Astrocyte (in vitro differentiated cells and primary cell): ENCODE results near the gene PIGR. TPM values are rescaled to one million over a fixed set of nuclear protein-coding genes. Genes with fewer than 3 reads are reported as not detected.

Experiments
- DNase-seq: peaks from one replicate; pipeline ENCODE4 v3.0.0-alpha.2; 2010; ENCODE audit warnings: low read depth
- FAIRE-seq: peaks from 2 replicates; lab custom pipeline; 2011; peaks lifted over from hg19 to GRCh38; lab: Jason Lieb, UNC
- H2AFZ ChIP-seq: 2 replicates; pipeline ENCODE4 v1.6.0; 2012; ENCODE audit warnings: low read depth, low read length, inconsistent platforms
- H3K27ac ChIP-seq: 2 replicates; pipeline ENCODE4 v1.5.1; 2011; ENCODE audit warnings: low read depth, low read length, inconsistent platforms
- H3K27me3 ChIP-seq: 2 replicates; pipeline ENCODE4 v1.6.0; 2011; ENCODE audit warnings: low read length, inconsistent platforms; ENCODE audit not compliant: insufficient read depth
- H3K36me3 ChIP-seq: 2 replicates; pipeline ENCODE4 v1.5.1; 2011; ENCODE audit warnings: low read length, inconsistent platforms; ENCODE audit not compliant: insufficient read depth
- H3K4me1 ChIP-seq: 2 replicates; pipeline ENCODE4 v1.5.1; 2011; ENCODE audit warnings: low read length, inconsistent platforms; ENCODE audit not compliant: insufficient read depth
- H3K4me2 ChIP-seq: 2 replicates; pipeline ENCODE4 v1.6.0; 2012; ENCODE audit warnings: low read length, inconsistent platforms
- H3K4me3 ChIP-seq: 2 replicates; pipeline ENCODE4 v1.5.1; 2011; ENCODE audit warnings: low read depth, mild to moderate bottlenecking, low read length, inconsistent platforms; ENCODE audit not compliant: insufficient read depth
- H3K79me2 ChIP-seq: 2 replicates; pipeline ENCODE4 v1.6.0; 2012; ENCODE audit warnings: mild to moderate bottlenecking, low read length, inconsistent platforms; ENCODE audit not compliant: insufficient read depth
- H3K9ac ChIP-seq: 2 replicates; pipeline ENCODE4 v1.6.0; 2012; ENCODE audit warnings: mild to moderate bottlenecking, low read length, inconsistent platforms
- H3K9me3 ChIP-seq: 2 replicates; pipeline ENCODE4 v1.5.1; 2012; ENCODE audit warnings: low read depth, mild to moderate bottlenecking, low read length, inconsistent platforms; ENCODE audit not compliant: insufficient read depth
- H4K20me1 ChIP-seq: 2 replicates; pipeline ENCODE4 v1.6.0; 2012; ENCODE audit warnings: low read length, inconsistent platforms; ENCODE audit not compliant: insufficient read depth
- H3K27ac Mint-ChIP-seq: one replicate; pipeline ENCODE4 v1.8.0; 2021; ENCODE audit warnings: mild to moderate bottlenecking, mixed read lengths; ENCODE audit not compliant: unreplicated experiment
- H3K27me3 Mint-ChIP-seq: one replicate; pipeline ENCODE4 v1.8.0; 2021; ENCODE audit warnings: low read depth, mixed read lengths; ENCODE audit not compliant: unreplicated experiment
- H3K36me3 Mint-ChIP-seq: one replicate; pipeline ENCODE4 v1.8.0; 2021; ENCODE audit warnings: low read depth, mixed read lengths; ENCODE audit not compliant: unreplicated experiment
- H3K4me1 Mint-ChIP-seq: one replicate; pipeline ENCODE4 v1.8.0; 2021; ENCODE audit warnings: low read depth, mixed read lengths; ENCODE audit not compliant: unreplicated experiment
- H3K4me3 Mint-ChIP-seq: one replicate; pipeline ENCODE4 v1.8.0; 2021; ENCODE audit warnings: mild to moderate bottlenecking, moderate library complexity, mixed read lengths; ENCODE audit not compliant: unreplicated experiment
- H3K9me3 Mint-ChIP-seq: one replicate; pipeline ENCODE4 v1.8.0; 2021; ENCODE audit warnings: mild to moderate bottlenecking, mixed read lengths; ENCODE audit not compliant: unreplicated experiment
- CTCF ChIP-seq: IDR thresholded peaks from 2 replicates; pipeline ENCODE4 v1.5.1; 2011; ENCODE audit warnings: low read depth, mild to moderate bottlenecking, inconsistent platforms, low read length, moderate library complexity; ENCODE audit not compliant: insufficient read depth
- EZH2 ChIP-seq: IDR thresholded peaks from 2 replicates; pipeline ENCODE4 v1.6.1; 2012; ENCODE audit warnings: mild to moderate bottlenecking, low read length, inconsistent platforms; ENCODE audit not compliant: insufficient read depth
- total RNA-seq: library from RNA; stranded (reverse); gene quantifications from 2 replicates; pipeline ENCODE4 v1.2.1, GENCODE V29; 2021

PIGR gene
- total RNA-seq, 1 donor from 2014 or later, result not detected

DNA sequence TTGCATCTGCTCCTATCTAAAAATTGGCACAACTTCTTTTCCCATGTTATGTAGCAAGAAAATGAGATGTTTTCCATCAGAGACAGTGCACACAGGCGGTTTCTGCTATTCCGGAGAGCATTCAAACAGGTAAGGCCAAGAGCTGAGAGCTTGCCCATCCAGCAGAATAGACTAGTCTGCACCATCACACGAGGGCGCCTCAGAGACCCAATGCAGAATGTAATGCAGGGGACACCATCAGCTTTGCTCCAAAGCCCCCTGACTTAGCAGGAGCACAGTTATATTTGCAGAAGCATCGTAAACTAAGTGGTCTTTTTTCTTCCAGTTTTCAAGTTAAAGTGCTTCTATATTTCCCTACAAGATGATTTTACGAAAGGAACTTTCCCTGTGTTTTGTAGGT lies 44.3 kb downstream of the PIGR start:
- no peak for DNase-seq
- H3K36me3 Mint-ChIP-seq, result no peaks in the 10 kb centered on the region

GRCh38 chr1:206900149-206900548 lies 46.1 kb downstream of the PIGR start:
- H3K79me2 ChIP-seq, result no peaks in the 10 kb centered on the region
- H3K4me1 ChIP-seq, result peaks cover 18% of the 10 kb centered on the region
- TF ChIP-seq CTCF (no peak), EZH2 (no peak)
- FAIRE-seq (no peak), DNase-seq (no peak)
- Mint-ChIP-seq H3K4me1 (peaks cover 32% of the 10 kb centered on the region), H3K27ac (no peak overlapping the region), H3K27me3 (peaks cover 15% of the 10 kb centered on the region), H3K36me3 (no peaks in the 10 kb centered on the region), H3K9me3 (no peaks in the 10 kb centered on the region), H3K4me3 (no peak overlapping the region)
- no peak overlapping the region for H3K4me2 ChIP-seq
- H4K20me1 ChIP-seq, result no peaks in the 10 kb centered on the region
- H3K4me3 ChIP-seq, result no peak overlapping the region
- H3K27me3 ChIP-seq, result no peaks in the 10 kb centered on the region
- H2AFZ ChIP-seq, result no peak overlapping the region
- no peaks in the 10 kb centered on the region for H3K36me3 ChIP-seq
- no peak overlapping the region for H3K27ac ChIP-seq
- H3K9ac ChIP-seq, result no peak overlapping the region
- no peaks in the 10 kb centered on the region for H3K9me3 ChIP-seq

More for the DNA sequence above, 44.3 kb downstream of the PIGR start:
- Histone ChIP-seq H3K36me3 (no peaks in the 10 kb centered on the region), H3K4me2 (no peak overlapping the region), H3K27me3 (no peaks in the 10 kb centered on the region), H3K9me3 (no peaks in the 10 kb centered on the region), H3K9ac (no peak overlapping the region), H3K27ac (no peak overlapping the region), H2AFZ (no peak overlapping the region), H4K20me1 (no peaks in the 10 kb centered on the region), H3K4me1 (peaks cover 22% of the 10 kb centered on the region), H3K4me3 (no peak overlapping the region), H3K79me2 (no peaks in the 10 kb centered on the region)
- H3K9me3 Mint-ChIP-seq, result no peaks in the 10 kb centered on the region
- no peak for FAIRE-seq
- no peak overlapping the region for H3K4me3 Mint-ChIP-seq
- no peak for TF ChIP-seq EZH2
- peaks cover 16% of the 10 kb centered on the region for H3K27me3 Mint-ChIP-seq
- peaks cover 41% of the 10 kb centered on the region for H3K4me1 Mint-ChIP-seq
- H3K27ac Mint-ChIP-seq, result no peak overlapping the region

DNA sequence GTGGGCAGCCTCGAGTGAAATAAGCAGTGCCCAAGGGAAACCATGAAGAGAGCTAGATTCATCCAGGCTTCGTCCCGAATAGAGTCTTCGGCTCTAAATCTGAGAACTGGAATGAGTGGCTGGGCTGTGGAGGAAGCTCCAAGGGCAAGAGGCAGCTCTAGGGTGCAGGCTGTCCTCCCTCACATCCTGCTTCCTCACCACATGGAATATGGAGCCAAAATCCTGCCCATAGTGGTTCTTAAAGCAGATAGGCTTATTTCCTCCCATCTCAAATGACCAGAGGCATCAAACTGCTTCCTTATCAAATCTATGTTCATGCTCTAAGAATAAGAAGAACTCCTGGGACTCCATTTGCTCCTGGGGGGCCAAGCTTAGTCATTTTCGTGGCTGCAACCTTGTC lies 46.5 kb downstream of the PIGR start:
- Histone ChIP-seq H4K20me1 (no peaks in the 10 kb centered on the region), H3K9ac (no peak overlapping the region), H3K4me2 (no peak overlapping the region), H2AFZ (no peak overlapping the region), H3K36me3 (no peaks in the 10 kb centered on the region), H3K27ac (no peak overlapping the region), H3K9me3 (no peaks in the 10 kb centered on the region), H3K79me2 (no peaks in the 10 kb centered on the region), H3K4me3 (no peak overlapping the region), H3K27me3 (no peaks in the 10 kb centered on the region), H3K4me1 (peaks cover 14% of the 10 kb centered on the region)
- TF ChIP-seq EZH2 (no peak), CTCF (no peak)
- DNase-seq (no peak), FAIRE-seq (no peak)
- Mint-ChIP-seq H3K27ac (no peak overlapping the region), H3K9me3 (no peaks in the 10 kb centered on the region), H3K27me3 (peaks cover 15% of the 10 kb centered on the region), H3K36me3 (no peaks in the 10 kb centered on the region), H3K4me3 (no peak overlapping the region), H3K4me1 (peaks cover 28% of the 10 kb centered on the region)
